HFF-Myc (cell line): ENCODE measurements around the gene TMEM107.
A peak's percentile ranks its signal among the peaks of the same experiment; 100 is the strongest.

Source experiments
- DNase-seq: peaks from one replicate; pipeline ENCODE4 v3.0.0-alpha.2; 2011; ENCODE audit warnings: low read depth; ENCODE audit errors: extremely low read depth
- H3K4me3 ChIP-seq: replicated peaks from 2 replicates; pipeline ENCODE4 v1.5.1; 2011; ENCODE audit warnings: low read depth, mild to moderate bottlenecking, control low read depth, low read length
- TF ChIP-seq, protein P1 (sequence below): IDR thresholded peaks from 2 replicates; pipeline ENCODE4 v1.5.1; 2012; ENCODE audit warnings: mild to moderate bottlenecking, low read depth, low read length, control low read depth; ENCODE audit errors: missing control alignments

TMEM107 gene

DNA sequence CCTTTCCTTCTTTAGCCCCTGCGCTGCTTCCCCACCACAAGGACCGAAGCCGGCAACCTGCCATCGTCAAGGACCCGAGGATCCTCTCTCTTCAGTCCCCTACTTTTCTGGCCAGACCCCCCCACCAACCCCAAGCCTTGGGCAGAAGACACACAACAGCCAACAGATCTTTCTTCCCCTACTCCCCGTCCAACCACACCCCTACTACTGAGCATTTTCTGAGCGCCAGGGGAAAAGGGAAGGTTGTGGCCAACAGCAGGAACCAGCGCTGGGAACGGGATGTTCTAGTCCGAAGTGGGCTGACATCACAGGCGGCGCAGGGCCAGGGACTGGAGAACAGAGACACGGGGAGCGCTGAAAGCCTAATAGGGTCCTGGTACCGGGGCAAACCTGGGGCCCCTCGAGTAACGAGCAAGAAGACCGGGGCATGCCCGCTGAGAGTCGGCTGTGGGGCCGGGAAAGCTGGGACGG lies 24.5 kb downstream of the TMEM107 start:
- H3K4me3 ChIP-seq = peak overlapping the region; percentile 82
- TF ChIP-seq, protein P1, sequence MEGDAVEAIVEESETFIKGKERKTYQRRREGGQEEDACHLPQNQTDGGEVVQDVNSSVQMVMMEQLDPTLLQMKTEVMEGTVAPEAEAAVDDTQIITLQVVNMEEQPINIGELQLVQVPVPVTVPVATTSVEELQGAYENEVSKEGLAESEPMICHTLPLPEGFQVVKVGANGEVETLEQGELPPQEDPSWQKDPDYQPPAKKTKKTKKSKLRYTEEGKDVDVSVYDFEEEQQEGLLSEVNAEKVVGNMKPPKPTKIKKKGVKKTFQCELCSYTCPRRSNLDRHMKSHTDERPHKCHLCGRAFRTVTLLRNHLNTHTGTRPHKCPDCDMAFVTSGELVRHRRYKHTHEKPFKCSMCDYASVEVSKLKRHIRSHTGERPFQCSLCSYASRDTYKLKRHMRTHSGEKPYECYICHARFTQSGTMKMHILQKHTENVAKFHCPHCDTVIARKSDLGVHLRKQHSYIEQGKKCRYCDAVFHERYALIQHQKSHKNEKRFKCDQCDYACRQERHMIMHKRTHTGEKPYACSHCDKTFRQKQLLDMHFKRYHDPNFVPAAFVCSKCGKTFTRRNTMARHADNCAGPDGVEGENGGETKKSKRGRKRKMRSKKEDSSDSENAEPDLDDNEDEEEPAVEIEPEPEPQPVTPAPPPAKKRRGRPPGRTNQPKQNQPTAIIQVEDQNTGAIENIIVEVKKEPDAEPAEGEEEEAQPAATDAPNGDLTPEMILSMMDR = no peak
- DNase-seq = no peak

DNA sequence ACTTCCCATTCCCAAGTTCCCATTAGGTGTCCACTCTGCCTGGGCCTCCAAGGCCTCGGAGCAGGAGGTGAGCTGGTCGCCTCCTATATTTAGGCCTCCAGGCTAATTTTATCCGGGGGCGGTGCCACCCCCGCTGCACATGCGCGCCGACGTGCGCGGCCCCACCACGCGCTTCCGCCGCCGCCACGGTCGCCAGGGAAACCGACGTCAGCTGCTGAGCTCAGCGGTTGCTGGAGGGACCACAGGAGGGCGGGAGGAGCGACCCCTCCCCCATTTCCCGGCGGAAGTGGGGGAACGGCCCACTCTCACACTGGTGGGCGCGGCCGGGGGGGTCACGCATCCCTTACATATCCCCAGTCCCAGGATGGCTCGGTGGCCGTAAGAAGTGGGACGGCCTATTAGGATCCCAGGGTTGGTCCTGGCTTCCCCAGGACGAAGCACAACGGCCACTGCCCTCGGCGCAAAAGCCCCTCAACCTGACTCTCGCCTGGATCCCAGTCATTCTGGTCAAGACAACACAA lies 25.0 kb downstream of the TMEM107 start:
- DNase-seq = no peak
- H3K4me3 ChIP-seq = peak overlapping the region; percentile 82
- TF ChIP-seq, protein P1 = no peak

DNA sequence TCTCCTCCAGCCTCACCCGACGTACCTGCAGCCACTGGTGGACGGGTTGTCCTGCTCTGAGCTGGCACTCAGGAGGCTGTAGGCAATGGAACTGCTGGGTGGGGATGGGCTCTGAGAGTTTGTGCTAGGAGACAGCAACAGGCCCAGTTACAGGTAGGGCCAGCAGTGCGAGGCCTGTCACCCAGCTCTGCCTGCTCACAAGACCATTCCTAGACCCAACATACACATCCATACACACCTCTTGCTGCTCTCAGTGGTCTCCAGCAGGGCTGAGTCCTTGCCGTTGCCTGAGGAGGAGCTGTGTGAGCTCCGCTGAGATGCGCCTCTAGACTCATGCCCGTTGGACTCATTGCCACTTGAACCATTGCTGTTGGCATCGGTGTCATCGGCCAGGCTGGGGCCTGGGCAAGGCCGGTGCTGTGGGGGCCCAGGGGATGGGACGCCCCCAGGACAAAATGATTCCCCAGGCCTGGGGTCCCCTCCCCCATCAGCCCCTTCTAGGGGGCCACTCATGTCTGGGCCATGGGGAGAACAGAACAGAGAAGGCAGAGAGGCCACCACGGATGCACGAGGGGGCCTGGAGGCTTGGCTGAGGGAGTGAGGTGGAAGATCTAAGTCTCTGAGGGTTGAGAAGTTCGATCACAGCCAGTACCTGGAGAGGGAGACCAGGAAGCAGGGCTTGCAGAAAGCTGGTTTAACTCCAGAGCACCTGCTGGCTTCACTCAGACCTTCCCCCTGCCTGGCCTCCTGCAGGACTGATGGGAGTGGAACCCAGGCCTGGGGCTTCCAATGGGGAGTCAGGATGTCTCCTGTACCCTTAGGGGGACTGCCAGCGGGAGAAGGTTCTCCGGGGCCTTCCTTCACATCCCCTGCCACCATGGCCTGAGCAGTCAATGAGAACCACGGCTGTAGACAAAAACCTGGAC lies 25.7 kb downstream of the TMEM107 start:
- TF ChIP-seq, protein P1 = no peak
- H3K4me3 ChIP-seq = peak overlapping the region; percentile 82
- DNase-seq = no peak

DNA sequence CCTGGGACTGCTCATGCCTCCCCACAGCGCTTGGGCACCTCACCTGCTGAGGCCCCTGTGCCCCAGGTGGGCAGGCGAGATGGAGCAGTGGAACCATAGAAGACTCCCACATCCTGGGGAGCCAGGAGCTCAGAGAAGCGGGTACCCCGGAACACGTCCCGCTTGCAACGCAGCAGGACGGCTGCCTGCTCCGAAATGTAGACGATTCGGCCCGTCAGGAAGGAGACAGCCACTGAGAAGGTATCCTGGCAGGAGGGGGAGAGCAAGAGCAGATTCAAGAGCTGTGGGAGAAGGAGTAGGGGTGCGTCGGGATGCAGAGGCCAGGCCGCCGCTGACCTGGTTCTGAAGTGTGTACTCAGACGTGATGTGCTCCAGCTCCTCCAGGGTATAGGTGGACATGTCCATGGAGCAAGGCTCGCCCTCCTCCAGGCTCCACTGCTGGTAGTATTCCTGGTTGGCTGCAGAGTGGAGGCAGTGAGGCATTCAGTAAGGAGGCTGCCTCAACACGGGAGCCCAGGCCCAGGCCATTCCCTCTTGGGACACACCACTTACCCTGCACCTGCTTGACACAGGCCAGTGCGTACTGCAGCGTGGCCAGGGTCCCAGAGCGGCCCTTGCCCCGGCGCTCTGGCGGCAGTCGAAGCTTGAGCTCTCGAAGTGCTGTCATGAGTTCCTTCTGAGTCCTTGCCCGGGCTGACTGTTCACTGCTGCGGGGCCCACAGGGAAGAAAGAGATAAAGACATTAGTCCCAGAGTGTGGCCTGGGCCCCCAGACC lies 26.6 kb downstream of the TMEM107 start:
- TF ChIP-seq, protein P1 = no peak
- DNase-seq = no peak
- H3K4me3 ChIP-seq = no peak overlapping the region

DNA sequence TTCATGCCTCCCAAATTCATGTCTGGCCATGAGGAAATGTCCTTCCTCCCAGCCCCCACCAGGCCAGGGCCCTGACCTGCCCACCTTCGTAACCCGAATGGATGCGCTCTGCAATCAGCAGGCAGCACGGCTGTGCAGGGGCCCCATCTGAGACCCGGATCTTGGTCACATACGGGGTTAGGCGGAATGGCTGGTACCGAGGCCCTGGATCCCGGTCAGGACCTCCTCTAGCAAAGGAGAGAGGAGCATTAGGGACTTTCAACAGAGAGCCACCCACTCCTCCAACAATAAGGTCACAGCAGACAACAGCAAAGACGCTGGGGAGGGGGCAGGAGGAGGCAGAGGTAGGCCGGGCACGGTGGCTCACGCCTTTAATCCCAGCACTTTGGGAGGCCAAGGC lies 27.6 kb downstream of the TMEM107 start:
- no peak for DNase-seq
- TF ChIP-seq, protein P1 = no peak
- no peak overlapping the region for H3K4me3 ChIP-seq

DNA sequence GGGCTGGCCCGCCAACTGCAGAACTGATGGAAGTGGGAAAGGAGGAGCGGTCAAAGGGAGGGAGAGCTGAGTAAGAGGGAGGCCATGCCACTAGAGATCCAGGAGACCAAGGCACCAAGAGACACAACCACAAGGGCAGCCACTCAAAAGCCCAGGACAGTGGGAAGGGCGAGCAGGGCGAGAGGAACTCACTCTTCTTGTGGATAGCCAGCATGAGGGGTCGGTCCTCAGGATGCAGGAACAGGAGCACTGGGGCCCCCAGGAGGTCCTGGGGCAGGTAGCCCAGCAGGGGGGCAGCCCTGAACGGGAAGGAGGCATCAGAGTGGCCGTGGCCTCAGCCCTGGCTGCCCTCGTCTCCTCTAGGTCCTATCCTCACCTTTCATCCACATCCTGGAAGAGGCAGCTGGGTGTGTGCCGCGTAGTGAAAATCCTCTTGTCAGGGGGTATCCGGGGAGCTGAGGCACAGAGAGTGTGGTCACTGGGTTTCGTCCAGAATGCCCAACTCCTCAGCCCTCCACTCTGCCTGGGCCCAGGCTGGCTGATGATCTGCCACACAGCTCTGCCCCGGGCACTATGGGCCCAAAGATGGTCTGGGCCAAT lies 28.3 kb downstream of the TMEM107 start:
- H3K4me3 ChIP-seq = no peak overlapping the region
- DNase-seq = no peak
- TF ChIP-seq, protein P1 = no peak
